ENCODE measurements around the gene TBC1D8.

- no peak for TF ChIP-seq EZH2 (IDR thresholded peaks at IDR 0.05; ENCODE audit: low read depth, unreplicated experiment)
- no peak for TF ChIP-seq POLR2AphosphoS5 (IDR thresholded peaks at IDR 0.05; ENCODE audit: low read depth)
Measured at GRCh38 chr2:100972452-100972851, 178.7 kb downstream of the TBC1D8 start.

Measured in GM23338 (cell line).